ENCODE results near the gene CIDEC. TPM values are rescaled to one million over a fixed set of nuclear protein-coding genes. Genes with fewer than 3 reads are reported as not detected.
A peak's percentile ranks its signal among the peaks of the same experiment; 100 is the strongest.

Gene CIDEC
- total RNA-seq, 4 donors from 2014 or later, result 0.35 to 12.4 (median 1.6) TPM; not detected in 1

DNA sequence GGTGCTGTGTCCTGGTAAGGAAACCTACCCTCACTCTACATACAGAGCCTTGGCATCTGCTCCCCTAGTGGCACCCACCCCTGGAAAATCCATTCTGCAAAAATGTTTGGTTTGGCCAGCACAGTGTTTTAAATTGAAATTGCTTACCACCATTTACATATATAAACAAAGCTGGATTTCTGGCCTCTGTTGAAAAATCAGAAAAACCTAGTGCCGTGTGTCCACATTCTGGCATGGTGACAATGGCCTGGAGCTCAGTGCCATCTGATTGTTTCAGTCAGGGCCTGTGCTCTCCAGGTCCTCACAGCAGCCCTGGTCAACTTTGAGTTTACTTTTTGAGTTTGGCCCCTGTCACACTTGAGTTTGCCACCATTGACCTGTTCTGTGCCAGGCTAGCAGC, 34.0 kb upstream of the CIDEC start:
- Histone ChIP-seq H3K27me3 (no peaks in the 10 kb centered on the region), H3K4me1 (peaks cover 0 to 56% (median 20%) of the 10 kb centered on the region in 3 donors), H3K9me3 (no peaks in the 10 kb centered on the region), H3K36me3 (no peaks in the 10 kb centered on the region), H3K27ac (peak overlapping the region in 3 of 4 donors; percentile 89 to 96 (median 94)), H3K4me3 (no peak overlapping the region)
- WGBS, 2 donors (ENCODE audit: low coverage in 1 of 2), result 56% methylated on average over 1 of the region's 1 CpG; no CpG with 5 or more reads in 1 of the 2 donors
- no peak for ATAC-seq
- TF ChIP-seq, protein P1, sequence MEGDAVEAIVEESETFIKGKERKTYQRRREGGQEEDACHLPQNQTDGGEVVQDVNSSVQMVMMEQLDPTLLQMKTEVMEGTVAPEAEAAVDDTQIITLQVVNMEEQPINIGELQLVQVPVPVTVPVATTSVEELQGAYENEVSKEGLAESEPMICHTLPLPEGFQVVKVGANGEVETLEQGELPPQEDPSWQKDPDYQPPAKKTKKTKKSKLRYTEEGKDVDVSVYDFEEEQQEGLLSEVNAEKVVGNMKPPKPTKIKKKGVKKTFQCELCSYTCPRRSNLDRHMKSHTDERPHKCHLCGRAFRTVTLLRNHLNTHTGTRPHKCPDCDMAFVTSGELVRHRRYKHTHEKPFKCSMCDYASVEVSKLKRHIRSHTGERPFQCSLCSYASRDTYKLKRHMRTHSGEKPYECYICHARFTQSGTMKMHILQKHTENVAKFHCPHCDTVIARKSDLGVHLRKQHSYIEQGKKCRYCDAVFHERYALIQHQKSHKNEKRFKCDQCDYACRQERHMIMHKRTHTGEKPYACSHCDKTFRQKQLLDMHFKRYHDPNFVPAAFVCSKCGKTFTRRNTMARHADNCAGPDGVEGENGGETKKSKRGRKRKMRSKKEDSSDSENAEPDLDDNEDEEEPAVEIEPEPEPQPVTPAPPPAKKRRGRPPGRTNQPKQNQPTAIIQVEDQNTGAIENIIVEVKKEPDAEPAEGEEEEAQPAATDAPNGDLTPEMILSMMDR (IDR thresholded peaks at IDR 0.05), result no peak
- TF ChIP-seq POLR2A (IDR thresholded peaks at IDR 0.05) (no peak), EP300 (IDR thresholded peaks at IDR 0.05) (no peak), POLR2AphosphoS5 (IDR thresholded peaks at IDR 0.05) (no peak)

DNA sequence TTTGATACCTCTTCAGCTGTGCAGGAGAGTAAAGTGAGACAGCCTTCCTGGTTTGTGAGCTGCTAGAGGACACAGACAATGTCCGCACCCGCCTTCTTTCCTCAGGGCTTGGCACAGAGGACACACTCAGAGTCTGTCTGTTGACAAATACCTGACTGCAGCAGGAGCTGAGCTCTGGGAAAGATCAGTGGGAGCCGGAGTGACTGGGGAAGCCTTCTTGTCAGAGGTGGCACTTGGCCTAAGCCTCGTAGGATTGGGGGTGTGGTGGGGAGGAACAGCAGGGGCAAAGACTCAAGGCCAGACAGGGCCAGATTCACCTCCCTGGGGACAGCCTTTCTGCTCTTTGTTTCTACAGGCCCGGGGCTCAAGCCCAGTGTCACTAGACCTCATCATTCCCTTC, 33.5 kb upstream of the CIDEC start:
- Histone ChIP-seq H3K36me3 (no peaks in the 10 kb centered on the region), H3K27me3 (no peaks in the 10 kb centered on the region), H3K4me1 (peaks cover 0 to 52% (median 20%) of the 10 kb centered on the region in 3 donors), H3K4me3 (no peak overlapping the region), H3K27ac (peak overlapping the region in 3 of 4 donors; percentile 89 to 96 (median 94)), H3K9me3 (no peaks in the 10 kb centered on the region)
- no peak for ATAC-seq
- TF ChIP-seq EP300 (IDR thresholded peaks at IDR 0.05) (no peak), POLR2AphosphoS5 (IDR thresholded peaks at IDR 0.05) (no peak), POLR2A (IDR thresholded peaks at IDR 0.05) (no peak)
- TF ChIP-seq, protein P1 (IDR thresholded peaks at IDR 0.05), result no peak
- WGBS, 2 donors (ENCODE audit: low coverage in 1 of 2), result 52 to 80% methylated on average over 1 to 5 of the region's 5 CpGs

DNA sequence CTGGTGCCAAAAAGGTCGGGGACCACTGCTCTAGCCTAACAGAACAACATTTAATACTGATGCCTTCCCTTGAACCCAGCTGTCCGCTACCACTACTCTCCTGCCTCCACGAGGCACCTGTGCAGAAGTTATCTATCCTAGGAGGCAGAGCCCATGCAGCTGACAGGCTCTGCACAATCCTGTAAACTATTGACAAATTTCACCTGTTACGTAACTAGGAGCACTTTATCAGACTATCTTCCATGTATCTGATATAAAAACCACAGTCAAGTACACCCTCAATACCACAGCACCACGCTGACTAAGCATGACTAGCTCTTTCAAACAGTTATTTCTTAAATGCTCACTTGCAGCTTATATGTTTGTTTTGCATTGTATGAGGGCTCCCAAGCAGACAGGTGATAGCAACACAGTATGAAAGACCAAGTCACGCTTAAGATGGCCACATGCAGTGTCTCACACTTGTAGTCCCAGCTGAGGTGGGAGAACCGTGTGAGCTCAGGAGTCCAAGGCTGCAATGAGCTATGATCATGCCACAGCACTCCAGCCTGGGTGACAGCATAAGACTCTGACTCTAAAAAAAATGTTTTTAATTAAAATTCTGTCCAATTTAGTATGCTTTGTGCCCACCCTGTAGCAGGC, 32.4 kb upstream of the CIDEC start:
- H3K27me3 ChIP-seq, result no peaks in the 10 kb centered on the region
- H3K4me1 ChIP-seq, result peaks cover 0 to 40% (median 10%) of the 10 kb centered on the region in 3 donors
- WGBS, 2 donors (ENCODE audit: low coverage in 1 of 2), result 85 to 86% methylated on average over 5 to 6 of the region's 7 CpGs
- ATAC-seq, result no peak
- no peaks in the 10 kb centered on the region for H3K36me3 ChIP-seq
- no peak overlapping the region for H3K4me3 ChIP-seq
- no peak for TF ChIP-seq POLR2AphosphoS5 (IDR thresholded peaks at IDR 0.05)
- TF ChIP-seq EP300 (IDR thresholded peaks at IDR 0.05), result no peak
- TF ChIP-seq, protein P1 (IDR thresholded peaks at IDR 0.05), result no peak
- TF ChIP-seq POLR2A (IDR thresholded peaks at IDR 0.05), result no peak
- no peak overlapping the region for H3K27ac ChIP-seq
- H3K9me3 ChIP-seq, result no peaks in the 10 kb centered on the region

DNA sequence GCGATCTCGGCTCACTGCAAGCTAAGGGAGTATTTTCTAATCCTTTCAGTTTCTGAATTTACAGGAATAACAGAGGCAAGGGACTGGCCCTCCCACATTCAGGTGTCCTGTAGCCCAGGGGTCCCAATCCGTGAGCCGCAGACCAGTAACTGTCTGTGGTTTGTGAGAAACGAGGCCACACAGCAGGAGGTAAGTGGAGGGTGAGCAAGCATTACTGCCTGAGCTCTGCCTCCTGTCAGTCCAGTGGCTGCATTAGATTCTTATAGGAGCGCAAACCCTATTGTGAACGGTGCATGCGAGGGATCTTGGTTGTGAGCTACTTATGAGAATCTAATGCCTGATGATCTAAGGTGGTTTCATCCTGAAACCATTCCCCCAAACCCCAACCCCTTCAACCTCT, 31.8 kb upstream of the CIDEC start:
- 75 to 80% methylated on average over 2 to 5 of the region's 8 CpGs for WGBS, 2 donors (ENCODE audit: low coverage in 1 of 2)
- H3K4me1 ChIP-seq, result peaks cover 0 to 36% (median 6%) of the 10 kb centered on the region in 3 donors
- ATAC-seq, result no peak
- H3K36me3 ChIP-seq, result no peaks in the 10 kb centered on the region
- no peaks in the 10 kb centered on the region for H3K9me3 ChIP-seq
- H3K27me3 ChIP-seq, result no peaks in the 10 kb centered on the region
- H3K27ac ChIP-seq, result no peak overlapping the region
- TF ChIP-seq, protein P1 (IDR thresholded peaks at IDR 0.05), result no peak
- TF ChIP-seq POLR2AphosphoS5 (IDR thresholded peaks at IDR 0.05) (no peak), POLR2A (IDR thresholded peaks at IDR 0.05) (no peak)
- no peak overlapping the region for H3K4me3 ChIP-seq
